Measurements from ENCODE around the gene ADGRF5.

GRCh38 chr6:46865221-46865620 is 56.5 kb downstream of the ADGRF5 start:
- TF ChIP-seq POLR2A (IDR thresholded peaks at IDR 0.05; ENCODE audit: low read length) (no peak), GATA1 (IDR thresholded peaks at IDR 0.05; ENCODE audit: low read depth, low read length) (no peak)

All from erythroblast (primary cell).